ENCODE results near the gene CD96.
"Not testable (repeated sequence)": the region's sequence is repeated elsewhere in the genome, so short reads cannot be mapped to it uniquely, and the experiment has no call there.

CD96 gene

GRCh38 chr3:111596328-111596727 lies 54.3 kb downstream of the CD96 start:
- no peak for DNase-seq

GRCh38 chr3:111598139-111598538 lies 56.1 kb downstream of the CD96 start:
- DNase-seq, result no peak

- DNase-seq, result no peak
Measured at GRCh38 chr3:111598552-111598951, 56.6 kb downstream of the CD96 start.

- DNase-seq, result no peak
Measured at GRCh38 chr3:111601810-111602209, 59.8 kb downstream of the CD96 start.

- DNase-seq, result no peak
Measured at GRCh38 chr3:111603679-111604078, 61.7 kb downstream of the CD96 start.

GRCh38 chr3:111604119-111604518 lies 62.1 kb downstream of the CD96 start:
- DNase-seq, result peak; percentile 62

GRCh38 chr3:111605018-111605417 lies 63.0 kb downstream of the CD96 start:
- no peak for DNase-seq

GRCh38 chr3:111605493-111605892 lies 63.5 kb downstream of the CD96 start:
- no peak for DNase-seq

GRCh38 chr3:111607240-111607920 lies 65.4 kb downstream of the CD96 start:
- DNase-seq, result no peak

- DNase-seq, result no peak
Measured at GRCh38 chr3:111608383-111608782, 66.4 kb downstream of the CD96 start.

- DNase-seq, result no peak
Measured at GRCh38 chr3:111609700-111610099, 67.7 kb downstream of the CD96 start.

GRCh38 chr3:111610189-111610588 lies 68.2 kb downstream of the CD96 start:
- no peak for DNase-seq

GRCh38 chr3:111610612-111611054 lies 68.6 kb downstream of the CD96 start:
- DNase-seq, result peak; percentile 68

- no peak for DNase-seq
Measured at GRCh38 chr3:111613294-111613693, 71.3 kb downstream of the CD96 start.

GRCh38 chr3:111615880-111616279 lies 73.9 kb downstream of the CD96 start:
- DNase-seq, result no peak

GRCh38 chr3:111616417-111617105 lies 74.6 kb downstream of the CD96 start:
- peak; percentile 82 for DNase-seq

GRCh38 chr3:111617406-111617805 lies 75.4 kb downstream of the CD96 start:
- DNase-seq, result no peak

GRCh38 chr3:111617912-111618601 lies 76.1 kb downstream of the CD96 start:
- no peak for DNase-seq

- DNase-seq, result no peak
Measured at GRCh38 chr3:111618945-111619344, 76.9 kb downstream of the CD96 start.

GRCh38 chr3:111619833-111620232 lies 77.8 kb downstream of the CD96 start:
- DNase-seq, result no peak

- peak; percentile 55 for DNase-seq
Measured at GRCh38 chr3:111621535-111621934, 79.5 kb downstream of the CD96 start.

GRCh38 chr3:111627092-111627491 lies 85.1 kb downstream of the CD96 start:
- DNase-seq, result no peak

GRCh38 chr3:111629018-111629417 lies 87.0 kb downstream of the CD96 start:
- not testable (repeated sequence) for DNase-seq

GRCh38 chr3:111630638-111631037 lies 88.6 kb downstream of the CD96 start:
- DNase-seq, result not testable (repeated sequence)
